Heart left ventricle (tissue), 16 donors: ENCODE data around the gene MDH2. TPM values are rescaled to one million over a fixed set of nuclear protein-coding genes. Genes with fewer than 3 reads are reported as not detected.
"Not testable (repeated sequence)": the region's sequence is repeated elsewhere in the genome, so short reads cannot be mapped to it uniquely, and the experiment has no call there.

ENCODE experiments used
- ATAC-seq, 4 donors: fragments of 200-7000 bp; cut with Tn5 transposase; one replicate each; pipeline ENCODE4 v1.9.1; 2020 to 2022; ENCODE audit warnings: moderate library complexity in 4 of 4, mild to moderate bottlenecking in 3 of 4, moderate number of reproducible peaks in 1 of 4
- DNase-seq, 5 donors: peaks; one replicate each; pipeline ENCODE4 v3.0.0-alpha.2; 2020
- H3K27ac ChIP-seq, 12 donors: fragments of 200-600 bp; sonication (generic) in 4 of 12; one replicate each; pipeline versions ENCODE4 v1.5.0 to v1.8.0; 2016 to 2022; ENCODE audit warnings: mild to moderate bottlenecking in 2 of 12
- H3K27me3 ChIP-seq, 9 donors: fragments of 200-600 bp; sonication (generic) in 2 of 9; one replicate each; pipeline versions ENCODE4 v1.5.1 to v1.8.0; 2016 to 2022; ENCODE audit warnings: mild to moderate bottlenecking in 3 of 9
- H3K36me3 ChIP-seq, 9 donors: fragments of 200-600 bp; sonication (generic) in 2 of 9; one replicate each; pipeline versions ENCODE4 v1.5.0 to v1.8.0; 2018 to 2022; ENCODE audit warnings: mild to moderate bottlenecking in 2 of 9
- H3K4me1 ChIP-seq, 12 donors: fragments of 200-600 bp; sonication (generic) in 4 of 12; one replicate each; pipeline versions ENCODE4 v1.5.0 to v1.8.0; 2016 to 2022; ENCODE audit warnings: mild to moderate bottlenecking in 3 of 12
- H3K4me3 ChIP-seq, 12 donors: fragments of 200-600 bp; sonication (generic) in 4 of 12; one replicate each; pipeline versions ENCODE4 v1.5.0 to v1.8.0; 2017 to 2022; ENCODE audit warnings: mild to moderate bottlenecking in 9 of 12, moderate library complexity in 4 of 12
- H3K9me3 ChIP-seq, 12 donors: fragments of 200-600 bp; sonication (generic) in 4 of 12; one replicate each; pipeline versions ENCODE4 v1.5.0 to v1.8.0; 2016 to 2022; ENCODE audit warnings: mild to moderate bottlenecking in 1 of 12
- POLR2A ChIP-seq, 2 donors: fragments of 450-650 bp; IDR thresholded peaks; one replicate each; pipeline ENCODE4 v1.6.1; 2017; ENCODE audit warnings: antibody characterized with exemption in 2 of 2, mild to moderate bottlenecking in 2 of 2, moderate library complexity in 2 of 2
- WGBS, 4 donors: extraction: QIAGEN DNeasy Blood & Tissue Kit in 2 of 4; methylation state at CpG; one replicate each; pipeline versions ENCODE4 v1.1.5 to v1.1.7; 2013 to 2018; 5-methylcytosine and 5-hydroxymethylcytosine counted together
- intact Hi-C, 10 donors: fragments of 100-400 bp; cut with DNase I; formaldehyde crosslinking; loops; one replicate each; pipeline versions ENCODE4 v1.11.1 to v1.14.2; 2022
- polyA plus RNA-seq, 2 donors: library from polyadenylated mRNA; stranded (reverse); fragments of 200-250 nt; gene quantifications; one replicate each; pipeline ENCODE4 v1.2.3, GENCODE V29; 2013
- total RNA-seq, 9 donors: library from RNA; depleted of rRNA in 2 of 9; stranded (reverse); fragments of >200 nt in 2 of 9; fragmentation: NEBNext Ultra II Directional in 3 of 9; extraction: Animal tissue kit (Norgen Biotek cat#: 25700) in 3 of 9; gene quantifications; one replicate each; pipeline versions ENCODE4 v1.1.0 to v1.2.4, GENCODE V29; 2016 to 2023
- TF ChIP-seq, protein P1 (sequence below), 12 donors: fragments of 200-600 bp; sonication (generic) in 4 of 12; IDR thresholded peaks; one replicate each; pipeline versions ENCODE4 v1.5.0 to v1.8.0; 2018 to 2022; ENCODE audit warnings: antibody characterized with exemption in 12 of 12, mild to moderate bottlenecking in 5 of 12
- donor health status: ischemic (EF 13 %, LVEDD 7.1; RV severe dilation, severe dysfunction).
- donor health status: healthy with polysubstance abuse.
- donor health status: DM: no; HTN: yes; CAD: no.
- donor health status: DM: no; HTN: no; CAD: no.
- donor health status: ischemic (EF 25% LVEDD 6.9; RV normal size, moderate dysfunction).
- donor health status: ischemic (EF 25% LVEDD 5.7; RV mildly dilated, moderate dysfunction).
- donor health status: healthy.
- donor health status: DM: yes; HTN: yes; CAD: no.
- donor health status: ischemic (EF 35%, LVEDD 5.7; RV mildly dilated, moderate dysfunction).
- donor health status: nonischemic (EF 11% LVEDD 7.7; RV severe dilation, severe dysfunction).
- donor health status: DM: yes; HTN: yes; CAD: no.
- donor health status: PGD.
- donor health status: ischemic (EF 29% LVEDD 5.4; RV normal size, mild dysfunction).
- donor health status: nonischemic (EF 23%, LVEDD 6.1; RV moderate dilation, normal function).

Gene MDH2
- total and polyA plus RNA-seq, 11 donors: 140 to 591 (median 393) TPM

DNA sequence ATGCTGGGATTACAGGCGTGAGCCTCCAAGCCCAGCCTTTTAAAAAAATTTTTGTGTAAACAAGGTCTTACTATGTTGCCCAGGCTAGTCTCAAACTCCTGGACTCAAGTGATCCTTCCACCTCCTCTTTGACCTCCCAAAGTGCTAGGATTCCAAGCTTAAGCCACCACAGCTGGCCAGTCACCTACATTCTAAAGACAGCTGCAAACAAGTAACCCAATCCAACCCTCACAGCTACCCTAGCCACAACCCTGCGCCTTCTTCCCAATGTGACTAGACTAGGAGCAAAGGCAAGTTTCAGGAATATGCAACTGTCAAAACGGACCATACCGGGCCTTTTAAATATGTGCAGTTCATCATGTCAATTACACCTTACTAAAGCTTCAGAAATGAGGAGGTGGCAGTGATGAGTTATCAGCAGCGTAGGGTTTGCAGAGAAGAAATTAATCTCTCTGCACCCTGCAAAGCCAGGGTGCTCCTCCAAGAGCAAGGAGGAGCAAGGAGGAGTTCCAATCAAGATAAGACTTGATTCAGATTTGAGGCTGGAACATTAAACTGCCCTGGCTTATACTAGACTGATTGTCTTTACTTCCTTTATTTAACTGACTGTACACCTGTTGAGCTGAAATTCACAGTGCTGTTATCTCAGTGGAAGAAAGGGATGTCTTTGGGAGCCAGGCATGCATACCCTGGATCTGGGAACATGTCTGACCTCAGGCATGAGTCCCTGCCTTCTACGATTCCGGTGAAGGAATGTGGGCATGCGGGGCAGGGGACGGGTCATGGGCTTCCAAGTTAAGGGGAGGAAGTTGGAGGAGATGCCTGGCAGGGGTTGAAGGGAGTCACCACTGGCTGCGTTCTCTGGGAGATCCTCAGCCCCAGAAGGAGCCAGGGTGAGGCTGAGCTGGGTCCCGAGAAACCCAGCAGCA is 38.0 kb upstream of the MDH2 start:
- Histone ChIP-seq H3K27ac (peak overlapping the region in 7 of 12 donors; percentile 3 to 79 (median 72)), H3K4me3 (no peak overlapping the region), H3K4me1 (peaks cover 0 to 38% (median 21%) of the 10 kb centered on the region in 12 donors), H3K9me3 (no peaks in the 10 kb centered on the region), H3K36me3 (peaks cover 0 to 15% (median 4%) of the 10 kb centered on the region in 9 donors), H3K27me3 (no peaks in the 10 kb centered on the region)
- intact Hi-C loops: loop anchor here in 2 of 10 donors (5.0 to 10.0 kb wide), 3 partner anchors 43 to 93 kb away; partner anchors contain the start of gene POR (in 1 of the 2)
- ATAC-seq (no peak), DNase-seq (no peak)
- 71 to 86% (median 80%) methylated on average over 11 of the region's 11 CpGs for WGBS, 4 donors
- no peak for TF ChIP-seq POLR2A (IDR thresholded peaks at IDR 0.05)
- TF ChIP-seq, protein P1, sequence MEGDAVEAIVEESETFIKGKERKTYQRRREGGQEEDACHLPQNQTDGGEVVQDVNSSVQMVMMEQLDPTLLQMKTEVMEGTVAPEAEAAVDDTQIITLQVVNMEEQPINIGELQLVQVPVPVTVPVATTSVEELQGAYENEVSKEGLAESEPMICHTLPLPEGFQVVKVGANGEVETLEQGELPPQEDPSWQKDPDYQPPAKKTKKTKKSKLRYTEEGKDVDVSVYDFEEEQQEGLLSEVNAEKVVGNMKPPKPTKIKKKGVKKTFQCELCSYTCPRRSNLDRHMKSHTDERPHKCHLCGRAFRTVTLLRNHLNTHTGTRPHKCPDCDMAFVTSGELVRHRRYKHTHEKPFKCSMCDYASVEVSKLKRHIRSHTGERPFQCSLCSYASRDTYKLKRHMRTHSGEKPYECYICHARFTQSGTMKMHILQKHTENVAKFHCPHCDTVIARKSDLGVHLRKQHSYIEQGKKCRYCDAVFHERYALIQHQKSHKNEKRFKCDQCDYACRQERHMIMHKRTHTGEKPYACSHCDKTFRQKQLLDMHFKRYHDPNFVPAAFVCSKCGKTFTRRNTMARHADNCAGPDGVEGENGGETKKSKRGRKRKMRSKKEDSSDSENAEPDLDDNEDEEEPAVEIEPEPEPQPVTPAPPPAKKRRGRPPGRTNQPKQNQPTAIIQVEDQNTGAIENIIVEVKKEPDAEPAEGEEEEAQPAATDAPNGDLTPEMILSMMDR (IDR thresholded peaks at IDR 0.05): no peak

GRCh38 chr7:76011442-76011861 is 36.5 kb upstream of the MDH2 start:
- peak; percentile 64 to 85 (median 81) for DNase-seq
- peaks cover 0 to 9% (median 0%) of the 10 kb centered on the region in 9 donors for H3K36me3 ChIP-seq
- peaks cover 0 to 38% (median 21%) of the 10 kb centered on the region in 12 donors for H3K4me1 ChIP-seq
- WGBS, 4 donors: 12 to 26% (median 22%) methylated on average over 8 of the region's 8 CpGs
- TF ChIP-seq, protein P1 (IDR thresholded peaks at IDR 0.05): no peak
- TF ChIP-seq POLR2A (IDR thresholded peaks at IDR 0.05): no peak
- intact Hi-C loops: loop anchor here in 2 of 10 donors (5.0 to 10.0 kb wide), 3 partner anchors 44 to 94 kb away; partner anchors contain the start of gene POR (in 1 of the 2)
- peak overlapping the region; percentile 3 to 79 (median 70) for H3K27ac ChIP-seq
- no peaks in the 10 kb centered on the region for H3K27me3 ChIP-seq
- peak; percentile 90 to 96 (median 94) for ATAC-seq
- H3K4me3 ChIP-seq: peak overlapping the region in 2 of 12 donors; percentile 10 to 11
- H3K9me3 ChIP-seq: no peaks in the 10 kb centered on the region

DNA sequence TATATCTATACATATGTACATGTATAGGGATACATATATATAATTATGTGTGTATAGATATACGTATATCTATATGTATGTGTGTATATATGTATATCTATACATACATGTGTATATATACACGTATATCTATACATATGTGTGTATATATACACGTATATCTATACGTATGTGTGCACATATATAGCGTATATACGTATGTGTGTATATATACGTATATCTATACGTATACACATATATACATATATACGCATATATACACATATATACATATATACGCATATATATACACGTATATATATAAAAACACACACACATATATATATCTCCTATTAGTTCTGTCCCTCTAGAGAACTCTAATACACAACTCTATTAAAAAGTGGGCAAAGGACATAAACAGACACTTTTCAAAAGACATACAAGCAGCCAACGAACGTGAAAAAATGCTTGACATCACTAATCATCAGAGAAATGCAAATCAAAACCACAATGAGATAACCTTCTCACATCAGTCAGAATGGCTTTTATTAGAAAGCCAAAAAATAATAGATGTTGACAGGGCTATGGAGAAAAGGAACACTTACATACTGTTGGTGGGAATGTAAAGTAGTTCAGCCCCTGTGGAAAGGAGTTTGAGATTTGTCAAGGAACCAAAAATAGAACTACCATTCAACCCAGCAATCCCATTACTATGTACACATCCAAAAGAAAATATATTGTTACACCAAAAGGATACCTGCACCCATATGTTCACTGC is 31.5 kb upstream of the MDH2 start:
- Histone ChIP-seq H3K4me1 (peaks cover 0 to 20% (median 12%) of the 10 kb centered on the region in 12 donors), H3K36me3 (peaks cover 0 to 20% (median 7%) of the 10 kb centered on the region in 9 donors), H3K4me3 (no peak overlapping the region), H3K27ac (no peak overlapping the region), H3K9me3 (no peaks in the 10 kb centered on the region), H3K27me3 (no peaks in the 10 kb centered on the region)
- intact Hi-C loops: loop anchor here in 1 of 10 donors (10.0 kb wide), 1 partner anchor 62 kb away; no protein-coding TSS in a partner anchor
- DNase-seq (no peak), ATAC-seq (no peak)
- TF ChIP-seq, protein P1 (IDR thresholded peaks at IDR 0.05): no peak
- no peak for TF ChIP-seq POLR2A (IDR thresholded peaks at IDR 0.05)
- 86 to 89% (median 88%) methylated on average over 13 of the region's 13 CpGs for WGBS, 4 donors

GRCh38 chr7:76018520-76018919 is 29.4 kb upstream of the MDH2 start:
- H3K36me3 ChIP-seq: peaks cover 0 to 22% (median 13%) of the 10 kb centered on the region in 9 donors
- not testable (repeated sequence) for ATAC-seq, DNase-seq, H3K9me3 ChIP-seq, H3K27ac ChIP-seq, H3K27me3 ChIP-seq, H3K4me3 ChIP-seq
- WGBS, 4 donors: 99 to 100% (median 99%) methylated on average over 4 of the region's 4 CpGs
- peaks cover 0 to 26% (median 7%) of the 10 kb centered on the region in 12 donors for H3K4me1 ChIP-seq
- intact Hi-C loops: loop anchor here in 1 of 10 donors (10.0 kb wide), 1 partner anchor 64 kb away; no protein-coding TSS in a partner anchor
